ENCODE results near the gene ITIH6. TPM values are rescaled to one million over a fixed set of nuclear protein-coding genes. Genes with fewer than 3 reads are reported as not detected.

ITIH6 gene
- total RNA-seq, 4 donors from 2014 or later = not detected

- Histone ChIP-seq H3K27me3 (no peaks in the 10 kb centered on the region), H3K27ac (no peak overlapping the region), H3K4me3 (no peak overlapping the region), H3K4me1 (no peaks in the 10 kb centered on the region), H3K9me3 (no peaks in the 10 kb centered on the region), H3K36me3 (no peaks in the 10 kb centered on the region)
- no peak for DNase-seq
- intact Hi-C loops (cut with DNase I; ENCODE audit: low total_unique reads) (no loop called here), in situ Hi-C loops (cut with MboI; ENCODE audit: low pct_ligation_motif_present in 1 of 4, low pct_unique_long_range_greater_than_20kb in 1 of 4, low sequenced_read_pairs in 3 of 4) (loop anchor here in 2 of 4 donors (25.0 kb wide), 2 partner anchors 181 to 381 kb away; partner anchors contain the start of gene TSR2 (in 1 of the 2))
- 64% methylated on average over 5 of the region's 5 CpGs; no CpG with 5 or more reads in 1 of the 2 donors for WGBS, 2 donors (ENCODE audit: low coverage in 1 of 2)
- TF ChIP-seq, protein P1, sequence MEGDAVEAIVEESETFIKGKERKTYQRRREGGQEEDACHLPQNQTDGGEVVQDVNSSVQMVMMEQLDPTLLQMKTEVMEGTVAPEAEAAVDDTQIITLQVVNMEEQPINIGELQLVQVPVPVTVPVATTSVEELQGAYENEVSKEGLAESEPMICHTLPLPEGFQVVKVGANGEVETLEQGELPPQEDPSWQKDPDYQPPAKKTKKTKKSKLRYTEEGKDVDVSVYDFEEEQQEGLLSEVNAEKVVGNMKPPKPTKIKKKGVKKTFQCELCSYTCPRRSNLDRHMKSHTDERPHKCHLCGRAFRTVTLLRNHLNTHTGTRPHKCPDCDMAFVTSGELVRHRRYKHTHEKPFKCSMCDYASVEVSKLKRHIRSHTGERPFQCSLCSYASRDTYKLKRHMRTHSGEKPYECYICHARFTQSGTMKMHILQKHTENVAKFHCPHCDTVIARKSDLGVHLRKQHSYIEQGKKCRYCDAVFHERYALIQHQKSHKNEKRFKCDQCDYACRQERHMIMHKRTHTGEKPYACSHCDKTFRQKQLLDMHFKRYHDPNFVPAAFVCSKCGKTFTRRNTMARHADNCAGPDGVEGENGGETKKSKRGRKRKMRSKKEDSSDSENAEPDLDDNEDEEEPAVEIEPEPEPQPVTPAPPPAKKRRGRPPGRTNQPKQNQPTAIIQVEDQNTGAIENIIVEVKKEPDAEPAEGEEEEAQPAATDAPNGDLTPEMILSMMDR (IDR thresholded peaks at IDR 0.05) = no peak
- TF ChIP-seq EP300 (IDR thresholded peaks at IDR 0.05; ENCODE audit: low read depth) = no peak
- no peak for TF ChIP-seq POLR2AphosphoS5 (IDR thresholded peaks at IDR 0.05)
- no peak for TF ChIP-seq POLR2A (IDR thresholded peaks at IDR 0.05)
Observed at GRCh38 chrX:54818221-54818620, 20.2 kb upstream of the ITIH6 start.

DNA sequence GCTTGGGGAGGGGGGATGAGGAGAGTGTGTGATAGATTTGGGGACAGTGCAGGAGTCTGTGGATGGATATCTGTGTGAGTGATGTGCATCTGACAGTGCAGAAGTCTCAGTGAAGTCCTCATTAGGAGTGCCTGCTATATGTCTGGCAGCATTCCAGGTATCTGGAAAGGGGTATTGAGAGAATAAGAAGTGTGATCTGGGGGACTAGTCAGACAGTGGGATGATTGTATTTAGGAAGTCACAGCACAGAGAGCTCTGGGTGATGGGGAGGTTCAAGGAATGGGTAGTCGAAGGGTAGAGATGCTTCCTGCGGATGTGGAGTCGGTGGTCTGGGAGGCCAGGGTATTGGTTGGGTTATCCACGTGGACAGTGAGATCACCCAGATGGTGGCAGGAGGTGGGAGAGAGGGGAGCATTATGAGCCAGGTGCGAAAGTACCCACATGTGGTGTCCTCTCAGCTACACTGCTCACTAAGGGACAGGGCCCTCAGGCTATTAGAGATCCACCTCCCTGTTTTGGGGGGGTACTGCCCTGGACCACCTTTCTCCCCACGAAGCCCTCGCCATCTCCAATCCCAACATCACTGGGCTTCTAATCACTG, 19.3 kb upstream of the ITIH6 start:
- intact Hi-C loops (cut with DNase I; ENCODE audit: low total_unique reads) = no loop called here
- DNase-seq = no peak
- Histone ChIP-seq H3K9me3 (no peaks in the 10 kb centered on the region), H3K27me3 (no peaks in the 10 kb centered on the region), H3K4me1 (no peaks in the 10 kb centered on the region), H3K36me3 (no peaks in the 10 kb centered on the region), H3K4me3 (no peak overlapping the region), H3K27ac (no peak overlapping the region)
- in situ Hi-C loops (cut with MboI; ENCODE audit: low pct_ligation_motif_present in 1 of 4, low pct_unique_long_range_greater_than_20kb in 1 of 4, low sequenced_read_pairs in 3 of 4) = loop anchor here in 2 of 4 donors (25.0 kb wide), 2 partner anchors 180 to 380 kb away; partner anchors contain the start of gene TSR2 (in 1 of the 2)
- TF ChIP-seq EP300 (IDR thresholded peaks at IDR 0.05; ENCODE audit: low read depth) (no peak), POLR2A (IDR thresholded peaks at IDR 0.05) (no peak), POLR2AphosphoS5 (IDR thresholded peaks at IDR 0.05) (no peak)
- TF ChIP-seq, protein P1 (IDR thresholded peaks at IDR 0.05) = no peak
- 82% methylated on average over 7 of the region's 7 CpGs; no CpG with 5 or more reads in 1 of the 2 donors for WGBS, 2 donors (ENCODE audit: low coverage in 1 of 2)

- TF ChIP-seq EP300 (IDR thresholded peaks at IDR 0.05; ENCODE audit: low read depth) = no peak
- TF ChIP-seq POLR2A (IDR thresholded peaks at IDR 0.05) = no peak
- no peak for TF ChIP-seq POLR2AphosphoS5 (IDR thresholded peaks at IDR 0.05)
- TF ChIP-seq, protein P1 (IDR thresholded peaks at IDR 0.05) = no peak
- no peak for DNase-seq
- no peak overlapping the region for H3K4me3 ChIP-seq
- no peaks in the 10 kb centered on the region for H3K36me3 ChIP-seq
- intact Hi-C loops (cut with DNase I; ENCODE audit: low total_unique reads) (loop anchor here (5.0 kb wide), 1 partner anchor 170 kb away; no protein-coding TSS in a partner anchor), in situ Hi-C loops (cut with MboI; ENCODE audit: low pct_ligation_motif_present in 1 of 4, low pct_unique_long_range_greater_than_20kb in 1 of 4, low sequenced_read_pairs in 3 of 4) (loop anchor here in 2 of 4 donors (25.0 kb wide), 2 partner anchors 175 to 375 kb away; partner anchors contain the start of gene TSR2 (in 1 of the 2))
- H3K9me3 ChIP-seq = no peaks in the 10 kb centered on the region
- H3K27me3 ChIP-seq = no peaks in the 10 kb centered on the region
- peaks cover 3 to 12% (median 8%) of the 10 kb centered on the region in 4 donors for H3K4me1 ChIP-seq
- no peak overlapping the region for H3K27ac ChIP-seq
- WGBS, 2 donors (ENCODE audit: low coverage in 1 of 2) = 67% methylated on average over 3 of the region's 3 CpGs; no CpG with 5 or more reads in 1 of the 2 donors
Observed at GRCh38 chrX:54812306-54812705, 14.3 kb upstream of the ITIH6 start.

GRCh38 chrX:54811301-54811885, 13.3 kb upstream of the ITIH6 start:
- Histone ChIP-seq H3K9me3 (no peaks in the 10 kb centered on the region), H3K27me3 (no peaks in the 10 kb centered on the region), H3K27ac (no peak overlapping the region), H3K36me3 (no peaks in the 10 kb centered on the region), H3K4me1 (peaks cover 3 to 12% (median 8%) of the 10 kb centered on the region in 4 donors), H3K4me3 (no peak overlapping the region)
- DNase-seq = no peak
- WGBS, 2 donors (ENCODE audit: low coverage in 1 of 2) = 84% methylated on average over 9 of the region's 9 CpGs; no CpG with 5 or more reads in 1 of the 2 donors
- in situ Hi-C loops (cut with MboI; ENCODE audit: low pct_ligation_motif_present in 1 of 4, low pct_unique_long_range_greater_than_20kb in 1 of 4, low sequenced_read_pairs in 3 of 4) = loop anchor here in 2 of 4 donors (25.0 kb wide), 2 partner anchors 174 to 374 kb away; partner anchors contain the start of gene TSR2 (in 1 of the 2)
- TF ChIP-seq POLR2A (IDR thresholded peaks at IDR 0.05) (no peak), EP300 (IDR thresholded peaks at IDR 0.05; ENCODE audit: low read depth) (no peak), POLR2AphosphoS5 (IDR thresholded peaks at IDR 0.05) (no peak)
- TF ChIP-seq, protein P1 (IDR thresholded peaks at IDR 0.05) = no peak
- intact Hi-C loops (cut with DNase I; ENCODE audit: low total_unique reads) = loop anchor here (5.0 kb wide), 1 partner anchor 169 kb away; no protein-coding TSS in a partner anchor

All from transverse colon (tissue), 4 donors.